Measurements from ENCODE around the gene MRGPRX2.

MRGPRX2 gene

DNA sequence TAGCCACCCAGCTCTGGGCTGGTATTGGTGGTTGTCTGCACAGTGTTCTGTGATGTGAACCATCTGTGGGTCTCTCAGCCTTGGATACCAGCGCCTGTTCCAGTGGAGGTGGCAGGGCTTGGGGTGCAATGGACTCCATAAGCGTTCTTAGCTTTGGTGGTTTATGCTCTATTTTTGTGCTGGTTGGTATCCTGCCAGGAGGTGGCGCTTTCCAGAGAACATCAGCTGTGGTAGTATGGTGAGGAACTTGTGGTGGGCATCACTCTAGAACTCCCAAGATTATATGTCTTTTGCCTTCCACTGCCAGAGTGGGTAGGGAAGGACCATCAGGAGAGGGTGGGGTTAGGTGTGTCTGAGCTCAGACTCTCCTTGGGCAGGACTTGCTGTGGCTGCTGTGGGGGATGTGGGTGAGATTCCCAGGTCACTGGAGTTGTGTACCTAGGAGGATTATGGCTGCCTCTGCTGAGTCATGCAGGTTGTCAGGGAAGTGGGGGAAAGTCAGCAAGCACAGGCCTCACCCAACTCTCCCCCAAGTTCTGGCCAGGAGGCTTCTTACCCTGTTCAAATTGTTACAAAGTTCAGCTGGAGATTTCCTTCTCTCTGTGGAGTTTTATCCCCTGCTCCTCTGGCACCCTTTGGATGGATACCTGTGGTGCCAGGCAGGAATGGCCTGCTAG lies 47.2 kb downstream of the MRGPRX2 start:
- ChIA-PET POLR2A (no interaction called here), CTCF (no interaction called here)
- H3K4me3 ChIP-seq (ENCODE audit: low read depth, low read length) = no peak overlapping the region
- TF ChIP-seq CTCF (IDR thresholded peaks at IDR 0.05; ENCODE audit: insufficient read depth, low read length, missing control alignments) = no peak
- no peak for DNase-seq (ENCODE audit: low read depth, low spot score)

DNA sequence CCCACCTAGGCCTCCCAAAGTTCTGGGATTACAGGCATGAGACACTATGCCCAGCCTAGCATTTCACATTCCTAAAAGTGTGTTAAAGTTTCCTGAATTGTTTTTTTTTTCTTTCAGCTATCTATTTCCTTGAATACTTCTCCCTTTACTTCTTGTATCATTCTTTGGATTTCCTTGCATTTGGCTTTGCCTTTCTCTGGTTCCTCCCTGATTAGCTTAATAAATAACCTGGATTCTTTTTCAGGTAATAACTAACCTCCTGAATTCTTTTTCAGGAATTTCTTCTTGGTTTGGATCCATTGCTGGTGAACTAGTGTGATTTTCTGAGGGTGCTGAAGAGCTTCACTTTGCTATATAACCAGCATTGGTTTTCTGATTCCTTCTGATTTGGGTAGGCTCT lies 47.9 kb downstream of the MRGPRX2 start:
- ChIA-PET CTCF (no interaction called here), POLR2A (no interaction called here)
- no peak overlapping the region for H3K4me3 ChIP-seq (ENCODE audit: low read depth, low read length)

More for the DNA sequence above, 47.9 kb downstream of the MRGPRX2 start:
- no peak for DNase-seq (ENCODE audit: low read depth, low spot score)
- TF ChIP-seq CTCF (IDR thresholded peaks at IDR 0.05; ENCODE audit: insufficient read depth, low read length, missing control alignments) = no peak
